HCT116 (cell line): ENCODE results near the gene GLI3. TPM values are rescaled to one million over a fixed set of nuclear protein-coding genes. Genes with fewer than 3 reads are reported as not detected.

Source experiments
- ATAC-seq: fragments of 200-7000 bp; cut with Tn5 transposase; 2 replicates; pipeline ENCODE4 v1.9.1; 2020; ENCODE audit warnings: mild to moderate bottlenecking, moderate library complexity
- BruUV-seq: library from RNA; stranded (reverse); fragments of 400-500 nt; replicated peaks from 2 replicates; lab custom pipeline; 2021; lab: Mats Ljungman, UMichigan
- CTCF ChIA-PET: fragments of 300-600 bp; sonication (Branson Sonifier 250); formaldehyde crosslinking; loops from one replicate; lab custom pipeline; 2021; ENCODE audit warnings: antibody characterized with exemption; lab: Charles Lee
- POLR2A ChIA-PET: fragments of 300-600, 350-600 bp; sonication (Branson Sonifier 250); formaldehyde crosslinking; loops from one replicate; lab custom pipeline; 2021; ENCODE audit warnings: antibody characterized with exemption; lab: Charles Lee
- RAD21 ChIA-PET, 2 experiments: fragments of 300-600 bp; sonication (Branson Sonifier 250); formaldehyde crosslinking; loops; one replicate each; lab custom pipeline; 2023; ENCODE audit warnings: low total read pairs in 2 of 2; ENCODE audit not compliant: uncharacterized antibody in 2 of 2, unreplicated experiment in 2 of 2, low non-redundant PET in 1 of 2; lab: Charles Lee
- DNase-seq: peaks from one replicate; pipeline ENCODE4 v3.0.0-alpha.2; 2010; ENCODE audit warnings: low read depth, low spot score
- H2AFZ ChIP-seq: fragments of 200-600 bp; shearing (Covaris generic), sonication (generic); 2 replicates; pipeline ENCODE4 v1.6.1; 2017; ENCODE audit warnings: low read depth, mixed run types, mixed read lengths, antibody characterized with exemption, low read length; ENCODE audit not compliant: poor library complexity, severe bottlenecking
- H3K27ac ChIP-seq: 2 replicates; pipeline ENCODE4 v1.5.1; 2012; ENCODE audit warnings: low read depth, low read length
- H3K27me3 ChIP-seq: fragments of 200-600 bp; sonication (generic); 2 replicates; pipeline ENCODE4 v1.6.1; 2016; ENCODE audit warnings: mixed run types, low read length, mixed read lengths; ENCODE audit not compliant: insufficient read depth
- H3K36me3 ChIP-seq, 2 experiments: fragments of 200-500 bp in 1 of 2; fragments of 200-600 bp in 1 of 2; sonication (Bioruptor generic) in 1 of 2; sonication (generic) in 1 of 2; 2 replicates each; pipeline versions ENCODE4 v1.5.1 to v1.6.1; 2014 to 2016; ENCODE audit warnings: low read length in 2 of 2, inconsistent platforms in 1 of 2, mixed read lengths in 1 of 2, mixed run types in 1 of 2; ENCODE audit not compliant: insufficient read depth in 2 of 2, control insufficient read depth in 1 of 2
- H3K4me1 ChIP-seq, 2 experiments: fragments of 200-600 bp in 1 of 2; sonication (generic) in 1 of 2; 2 replicates each; pipeline versions ENCODE4 v1.5.1 to v1.6.1; 2012 to 2017; ENCODE audit warnings: low read length in 2 of 2, inconsistent platforms in 1 of 2, mild to moderate bottlenecking in 1 of 2, mixed read lengths in 1 of 2, mixed run types in 1 of 2, moderate library complexity in 1 of 2; ENCODE audit not compliant: insufficient read depth in 2 of 2, control insufficient read depth in 1 of 2
- H3K4me2 ChIP-seq: fragments of 200-600 bp; sonication (generic); 2 replicates; pipeline ENCODE4 v1.6.1; 2017; ENCODE audit warnings: mixed run types, low read length, mixed read lengths
- H3K4me3 ChIP-seq, 2 experiments: fragments of 200-600 bp in 1 of 2; sonication (generic) in 1 of 2; replicated peaks in 1 of 2; 2 replicates each; pipeline ENCODE4 v1.5.1; 2011 to 2016; ENCODE audit warnings: low read length in 2 of 2, control low read depth in 1 of 2, low read depth in 1 of 2, mild to moderate bottlenecking in 1 of 2, mixed read lengths in 1 of 2, mixed run types in 1 of 2
- H3K79me2 ChIP-seq: fragments of 200-600 bp; sonication (generic); 2 replicates; pipeline ENCODE4 v1.6.1; 2017; ENCODE audit warnings: mild to moderate bottlenecking, mixed run types, low read length, moderate library complexity, mixed read lengths; ENCODE audit not compliant: insufficient read depth
- H3K9ac ChIP-seq: fragments of 200-600 bp; sonication (generic); 2 replicates; pipeline ENCODE4 v1.6.1; 2016; ENCODE audit warnings: low read length, mixed read lengths
- H3K9me2 ChIP-seq: fragments of 200-600 bp; sonication (generic), shearing (Covaris generic); 2 replicates; pipeline ENCODE4 v1.6.1; 2017; ENCODE audit warnings: mixed run types, mild to moderate bottlenecking, moderate library complexity; ENCODE audit not compliant: insufficient read depth
- H3K9me3 ChIP-seq, 2 experiments: fragments of 200-500 bp in 1 of 2; fragments of 200-600 bp in 1 of 2; sonication (Bioruptor generic) in 1 of 2; sonication (generic) in 1 of 2; 2 replicates each; pipeline ENCODE4 v1.6.1; 2014 to 2017; ENCODE audit warnings: low read length in 2 of 2, mixed read lengths in 2 of 2, inconsistent platforms in 1 of 2, low read depth in 1 of 2, mild to moderate bottlenecking in 1 of 2, mixed run types in 1 of 2, moderate library complexity in 1 of 2; ENCODE audit not compliant: control insufficient read depth in 1 of 2, insufficient read depth in 1 of 2
- H4K20me1 ChIP-seq: fragments of 200-600 bp; sonication (generic), shearing (Covaris generic); 2 replicates; pipeline ENCODE4 v1.6.1; 2017; ENCODE audit warnings: mixed run types, mild to moderate bottlenecking, moderate library complexity; ENCODE audit not compliant: insufficient read depth
- CBX3 ChIP-seq: IDR thresholded peaks from 2 replicates; pipeline ENCODE4 v1.6.1; 2012; ENCODE audit warnings: low read depth
- CTCF ChIP-seq, 3 experiments: fragments of 200-600 bp in 1 of 3; sonication (generic) in 1 of 3; IDR thresholded peaks in 2 of 3; conservative IDR thresholded peaks in 1 of 3; 2 replicates each; pipeline ENCODE4 v1.5.1; 2012 to 2017; ENCODE audit warnings: low read depth in 2 of 3, low read length in 2 of 3, antibody characterized with exemption in 1 of 3, borderline replicate concordance in 1 of 3, control low read depth in 1 of 3, mild to moderate bottlenecking in 1 of 3, mixed read lengths in 1 of 3, mixed run types in 1 of 3, moderate library complexity in 1 of 3; ENCODE audit not compliant: insufficient read depth in 1 of 3
- EGR1 ChIP-seq: IDR thresholded peaks from 2 replicates; pipeline ENCODE4 v1.6.1; 2012; ENCODE audit warnings: low read depth
- ELF1 ChIP-seq: IDR thresholded peaks from 2 replicates; pipeline ENCODE4 v1.6.1; 2012; ENCODE audit warnings: low read depth, borderline replicate concordance
- EZH2 ChIP-seq: fragments of 200-600 bp; sonication (generic); IDR thresholded peaks from 2 replicates; pipeline ENCODE4 v1.6.1; 2017; ENCODE audit warnings: antibody characterized with exemption, mixed run types
- JUND ChIP-seq: IDR thresholded peaks from 2 replicates; pipeline ENCODE4 v1.6.1; 2012
- MAX ChIP-seq: IDR thresholded peaks from 2 replicates; pipeline ENCODE4 v1.6.1; 2012
- POLR2A ChIP-seq: IDR thresholded peaks from 2 replicates; pipeline ENCODE4 v1.7.0; 2011; ENCODE audit warnings: borderline replicate concordance; ENCODE audit not compliant: insufficient read depth, insufficient read length; ENCODE audit errors: extremely low read depth
- RAD21 ChIP-seq: IDR thresholded peaks from 2 replicates; pipeline ENCODE4 v1.6.1; 2012; ENCODE audit warnings: low read depth, mild to moderate bottlenecking
- SRF ChIP-seq: IDR thresholded peaks from 2 replicates; pipeline ENCODE4 v1.6.1; 2012; ENCODE audit warnings: low read depth
- TCF7L2 ChIP-seq: IDR thresholded peaks from 2 replicates; pipeline ENCODE4 v1.7.0; 2011; ENCODE audit warnings: borderline replicate concordance, inconsistent platforms; ENCODE audit not compliant: insufficient read depth, insufficient read length; ENCODE audit errors: extremely low read depth
- YY1 ChIP-seq: IDR thresholded peaks from 2 replicates; pipeline ENCODE4 v1.6.1; 2011; ENCODE audit warnings: low read length, low read depth, moderate library complexity, mild to moderate bottlenecking; ENCODE audit not compliant: insufficient replicate concordance; ENCODE audit errors: extremely low read depth
- ZNF274 ChIP-seq: fragments of 200-500 bp; sonication (Bioruptor generic); IDR thresholded peaks from 2 replicates; pipeline ENCODE4 v1.6.1; 2014; ENCODE audit warnings: mild to moderate bottlenecking, low read depth, low read length, inconsistent platforms
- intact Hi-C: fragments of 100-400 bp; cut with micrococcal nuclease; formaldehyde crosslinking; loops from 2 replicates; pipeline ENCODE4 v1.10.0; 2022
- total RNA-seq: library from RNA; stranded (reverse); gene quantifications from one replicate; pipeline ENCODE4 v1.2.1, GENCODE V29; 2021; ENCODE audit not compliant: unreplicated experiment

Gene GLI3
- total RNA-seq, 1 experiment from 2014 or later, result 0.07 TPM

- RAD21 ChIA-PET, result no interaction called here
- H4K20me1 ChIP-seq, result no peaks in the 10 kb centered on the region
- H3K9me3 ChIP-seq, result no peaks in the 10 kb centered on the region; a peak in 1 of 4 replicates
- intact Hi-C loops, result no loop called here
- POLR2A ChIA-PET, result no interaction called here
- H3K4me2 ChIP-seq, result no peak overlapping the region
- no peak overlapping the region for H3K4me3 ChIP-seq
- H3K27ac ChIP-seq, result no peak overlapping the region
- DNase-seq, result no peak
- no peak overlapping the region for H2AFZ ChIP-seq
- no peaks in the 10 kb centered on the region for H3K9me2 ChIP-seq
- no peaks in the 10 kb centered on the region for H3K27me3 ChIP-seq
- H3K9ac ChIP-seq, result no peak overlapping the region
- no TSS peak for BruUV-seq
- TF ChIP-seq EGR1, result no peak
- TF ChIP-seq RAD21, result no peak
- TF ChIP-seq TCF7L2, result no peak
- TF ChIP-seq YY1, result no peak
- no peak for TF ChIP-seq CBX3
- no peak for TF ChIP-seq EZH2
- no peak for TF ChIP-seq SRF
- no peak for TF ChIP-seq ZNF274
- no peak for TF ChIP-seq CTCF (IDR thresholded peaks at IDR 0.05 in 2 of 3, conservative IDR thresholded peaks at IDR 0.05 in 1 of 3; ENCODE audit: borderline replicate concordance in 1 of 3, insufficient read depth in 1 of 3, low read depth in 2 of 3, low read length in 2 of 3)
- TF ChIP-seq ELF1, result no peak
- no peak for TF ChIP-seq MAX
- no peak for TF ChIP-seq JUND
- no peak for TF ChIP-seq POLR2A
- ATAC-seq, result no peak
- CTCF ChIA-PET, result no interaction called here
- H3K79me2 ChIP-seq, result no peaks in the 10 kb centered on the region
- H3K36me3 ChIP-seq, result no peaks in the 10 kb centered on the region
- no peaks in the 10 kb centered on the region for H3K4me1 ChIP-seq
These were observed 325.2 kb downstream of the GLI3 start for GRCh38 chr7:41911792-41912191.
